ENCODE data around the gene COL6A3. TPM values are rescaled to one million over a fixed set of nuclear protein-coding genes. Genes with fewer than 3 reads are reported as not detected.

Gene COL6A3
- total RNA-seq, 1 donor from 2014 or later, result 156 TPM

- no peaks in the 10 kb centered on the region for H3K27me3 ChIP-seq
- no peak overlapping the region for H3K4me3 ChIP-seq
- intact Hi-C loops (cut with DNase I), result no loop called here
- no peaks in the 10 kb centered on the region for H3K9me3 ChIP-seq
- no peak for DNase-seq (ENCODE audit: low spot score in 2 of 2)
- H3K4me1 ChIP-seq, result peaks cover 11 to 33% of the 10 kb centered on the region in 2 donors
- no peak for TF ChIP-seq CTCF (IDR thresholded peaks at IDR 0.05)
- no peaks in the 10 kb centered on the region for H3K36me3 ChIP-seq
- peak overlapping the region; percentile 78 to 85 for H3K27ac ChIP-seq
Measured at GRCh38 chr2:237434866-237435311, 20.9 kb upstream of the COL6A3 start.

- intact Hi-C loops (cut with DNase I), result no loop called here
- no peaks in the 10 kb centered on the region for H3K36me3 ChIP-seq
- peak overlapping the region in 1 of 2 donors; percentile 78 for H3K27ac ChIP-seq
- H3K27me3 ChIP-seq, result no peaks in the 10 kb centered on the region
- no peak for DNase-seq (ENCODE audit: low spot score in 2 of 2)
- no peak for TF ChIP-seq CTCF (IDR thresholded peaks at IDR 0.05)
- H3K4me3 ChIP-seq, result no peak overlapping the region
- no peaks in the 10 kb centered on the region for H3K9me3 ChIP-seq
- H3K4me1 ChIP-seq, result peaks cover 11 to 33% of the 10 kb centered on the region in 2 donors
Measured at GRCh38 chr2:237433920-237434676, 20.1 kb upstream of the COL6A3 start.

- intact Hi-C loops (cut with DNase I), result no loop called here
- no peaks in the 10 kb centered on the region for H3K9me3 ChIP-seq
- H3K36me3 ChIP-seq, result no peaks in the 10 kb centered on the region
- H3K27me3 ChIP-seq, result no peaks in the 10 kb centered on the region
- no peak overlapping the region for H3K4me3 ChIP-seq
- no peak for TF ChIP-seq CTCF (IDR thresholded peaks at IDR 0.05)
- peak in 1 of 2 donors; percentile 78 for DNase-seq (ENCODE audit: low spot score in 2 of 2)
- H3K27ac ChIP-seq, result no peak overlapping the region
- peaks cover 7 to 22% of the 10 kb centered on the region in 2 donors for H3K4me1 ChIP-seq
Measured at GRCh38 chr2:237432484-237433092, 18.6 kb upstream of the COL6A3 start.

- no peaks in the 10 kb centered on the region for H3K27me3 ChIP-seq
- H3K4me3 ChIP-seq, result no peak overlapping the region
- intact Hi-C loops (cut with DNase I), result no loop called here
- no peaks in the 10 kb centered on the region for H3K36me3 ChIP-seq
- no peak for DNase-seq (ENCODE audit: low spot score in 2 of 2)
- no peaks in the 10 kb centered on the region for H3K9me3 ChIP-seq
- H3K27ac ChIP-seq, result no peak overlapping the region
- H3K4me1 ChIP-seq, result peaks cover 7 to 22% of the 10 kb centered on the region in 2 donors
- TF ChIP-seq CTCF (IDR thresholded peaks at IDR 0.05), result no peak
Measured at GRCh38 chr2:237431837-237432236, 17.9 kb upstream of the COL6A3 start.

GRCh38 chr2:237431372-237431771, 17.4 kb upstream of the COL6A3 start:
- peaks cover 6 to 18% of the 10 kb centered on the region in 2 donors for H3K4me1 ChIP-seq
- intact Hi-C loops (cut with DNase I), result no loop called here
- TF ChIP-seq CTCF (IDR thresholded peaks at IDR 0.05), result no peak

More at GRCh38 chr2:237431372-237431771, 17.4 kb upstream of the COL6A3 start:
- Histone ChIP-seq H3K9me3 (no peaks in the 10 kb centered on the region), H3K4me3 (no peak overlapping the region), H3K36me3 (no peaks in the 10 kb centered on the region), H3K27ac (no peak overlapping the region), H3K27me3 (no peaks in the 10 kb centered on the region)
- DNase-seq (ENCODE audit: low spot score in 2 of 2), result no peak
